ENCODE data around the gene ARID1B. TPM values are rescaled to one million over a fixed set of nuclear protein-coding genes. Genes with fewer than 3 reads are reported as not detected.

Gene ARID1B
- total RNA-seq, 1 donor from 2014 or later: 75.4 TPM

DNA sequence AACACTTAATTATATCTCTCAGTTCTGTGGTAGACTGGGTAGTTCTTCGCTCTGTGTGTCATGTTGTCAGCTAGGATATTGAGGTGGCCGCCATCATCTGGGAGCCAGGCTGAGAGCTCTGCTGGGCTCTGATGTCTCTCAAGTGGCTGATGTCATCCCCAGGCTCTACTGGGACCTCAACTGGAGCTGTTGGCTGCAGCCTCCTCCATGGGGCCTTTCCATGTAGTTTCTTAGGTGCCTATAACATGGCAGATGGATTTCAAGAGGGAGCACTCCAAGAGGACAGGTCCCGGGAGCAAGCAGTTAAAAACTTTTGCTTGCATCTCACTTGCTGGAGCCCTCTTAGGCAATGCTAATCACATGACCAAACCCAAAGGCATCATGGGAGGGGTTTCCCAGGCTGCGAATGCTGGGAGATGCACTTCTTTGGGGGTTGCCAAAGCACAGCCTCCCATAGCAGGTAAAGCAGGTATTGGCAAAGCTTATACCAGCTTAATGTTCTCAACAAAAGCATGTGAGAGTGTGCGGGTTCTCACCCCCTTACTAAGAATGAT lies 416.3 kb downstream of the ARID1B start:
- no peaks in the 10 kb centered on the region for H3K9me3 ChIP-seq (ENCODE audit: insufficient read depth, low read depth, low read length)
- Mint-ChIP-seq H3K36me3 (ENCODE audit: low read depth, unreplicated experiment) (peaks cover 27% of the 10 kb centered on the region), H3K27me3 (ENCODE audit: low read depth, unreplicated experiment) (no peaks in the 10 kb centered on the region)

DNA sequence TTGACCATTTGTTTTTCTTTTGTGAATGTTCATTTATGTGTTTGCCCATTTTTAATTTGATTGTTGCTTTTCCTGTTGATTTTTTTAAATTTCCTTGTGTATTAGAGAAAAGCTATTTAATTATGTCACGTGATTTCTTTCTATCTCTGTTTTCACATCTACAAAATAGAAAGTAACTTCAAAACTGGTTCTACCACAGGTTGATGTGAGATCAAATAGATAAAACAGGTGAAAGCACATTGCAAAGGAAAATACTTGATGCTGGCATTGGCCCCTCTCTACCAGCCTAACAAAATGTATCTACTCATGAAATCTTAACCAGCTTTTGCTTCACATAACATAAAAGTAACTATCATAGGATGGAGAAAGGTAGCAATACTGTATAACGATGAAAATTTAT lies 416.9 kb downstream of the ARID1B start:
- no peaks in the 10 kb centered on the region for H3K79me2 ChIP-seq (ENCODE audit: insufficient read depth, low read length)
- FAIRE-seq (no peak), DNase-seq (ENCODE audit: low read depth) (no peak)
- H3K4me1 ChIP-seq (ENCODE audit: insufficient read depth, low read length): no peaks in the 10 kb centered on the region
- peaks cover 6% of the 10 kb centered on the region for H4K20me1 ChIP-seq (ENCODE audit: insufficient read depth, low read length)
- no peak overlapping the region for H3K9ac ChIP-seq (ENCODE audit: low read length)
- H3K4me3 ChIP-seq (ENCODE audit: insufficient read depth, low read depth, low read length): no peak overlapping the region
- H3K27ac ChIP-seq (ENCODE audit: low read depth, low read length): no peak overlapping the region
- Mint-ChIP-seq H3K4me1 (ENCODE audit: low read depth, unreplicated experiment) (no peaks in the 10 kb centered on the region), H3K36me3 (ENCODE audit: low read depth, unreplicated experiment) (peaks cover 27% of the 10 kb centered on the region), H3K4me3 (ENCODE audit: unreplicated experiment) (no peak overlapping the region), H3K9me3 (ENCODE audit: unreplicated experiment) (no peaks in the 10 kb centered on the region), H3K27me3 (ENCODE audit: low read depth, unreplicated experiment) (no peaks in the 10 kb centered on the region), H3K27ac (ENCODE audit: unreplicated experiment) (no peak overlapping the region)
- H3K36me3 ChIP-seq (ENCODE audit: insufficient read depth, low read length): peaks cover 25% of the 10 kb centered on the region
- TF ChIP-seq EZH2 (IDR thresholded peaks at IDR 0.05; ENCODE audit: insufficient read depth, low read length): no peak
- no peaks in the 10 kb centered on the region for H3K27me3 ChIP-seq (ENCODE audit: insufficient read depth, low read length)
- no peaks in the 10 kb centered on the region for H3K9me3 ChIP-seq (ENCODE audit: insufficient read depth, low read depth, low read length)
- no peak overlapping the region for H3K4me2 ChIP-seq (ENCODE audit: low read length)
- H2AFZ ChIP-seq (ENCODE audit: low read depth, low read length): no peak overlapping the region

More for the DNA sequence above, 416.3 kb downstream of the ARID1B start:
- DNase-seq (ENCODE audit: low read depth): no peak
- Mint-ChIP-seq H3K27ac (ENCODE audit: unreplicated experiment) (no peak overlapping the region), H3K4me3 (ENCODE audit: unreplicated experiment) (no peak overlapping the region), H3K9me3 (ENCODE audit: unreplicated experiment) (no peaks in the 10 kb centered on the region), H3K4me1 (ENCODE audit: low read depth, unreplicated experiment) (no peaks in the 10 kb centered on the region)
- H2AFZ ChIP-seq (ENCODE audit: low read depth, low read length): no peak overlapping the region
- FAIRE-seq: no peak
- H4K20me1 ChIP-seq (ENCODE audit: insufficient read depth, low read length): peaks cover 6% of the 10 kb centered on the region
- no peaks in the 10 kb centered on the region for H3K27me3 ChIP-seq (ENCODE audit: insufficient read depth, low read length)
- peaks cover 21% of the 10 kb centered on the region for H3K36me3 ChIP-seq (ENCODE audit: insufficient read depth, low read length)
- TF ChIP-seq, protein P1, sequence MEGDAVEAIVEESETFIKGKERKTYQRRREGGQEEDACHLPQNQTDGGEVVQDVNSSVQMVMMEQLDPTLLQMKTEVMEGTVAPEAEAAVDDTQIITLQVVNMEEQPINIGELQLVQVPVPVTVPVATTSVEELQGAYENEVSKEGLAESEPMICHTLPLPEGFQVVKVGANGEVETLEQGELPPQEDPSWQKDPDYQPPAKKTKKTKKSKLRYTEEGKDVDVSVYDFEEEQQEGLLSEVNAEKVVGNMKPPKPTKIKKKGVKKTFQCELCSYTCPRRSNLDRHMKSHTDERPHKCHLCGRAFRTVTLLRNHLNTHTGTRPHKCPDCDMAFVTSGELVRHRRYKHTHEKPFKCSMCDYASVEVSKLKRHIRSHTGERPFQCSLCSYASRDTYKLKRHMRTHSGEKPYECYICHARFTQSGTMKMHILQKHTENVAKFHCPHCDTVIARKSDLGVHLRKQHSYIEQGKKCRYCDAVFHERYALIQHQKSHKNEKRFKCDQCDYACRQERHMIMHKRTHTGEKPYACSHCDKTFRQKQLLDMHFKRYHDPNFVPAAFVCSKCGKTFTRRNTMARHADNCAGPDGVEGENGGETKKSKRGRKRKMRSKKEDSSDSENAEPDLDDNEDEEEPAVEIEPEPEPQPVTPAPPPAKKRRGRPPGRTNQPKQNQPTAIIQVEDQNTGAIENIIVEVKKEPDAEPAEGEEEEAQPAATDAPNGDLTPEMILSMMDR (IDR thresholded peaks at IDR 0.05; ENCODE audit: insufficient read depth, low read depth, low read length): no peak
- TF ChIP-seq EZH2 (IDR thresholded peaks at IDR 0.05; ENCODE audit: insufficient read depth, low read length): no peak
- H3K9ac ChIP-seq (ENCODE audit: low read length): no peak overlapping the region
- H3K4me2 ChIP-seq (ENCODE audit: low read length): no peak overlapping the region
- H3K4me3 ChIP-seq (ENCODE audit: insufficient read depth, low read depth, low read length): no peak overlapping the region
- H3K79me2 ChIP-seq (ENCODE audit: insufficient read depth, low read length): no peaks in the 10 kb centered on the region
- peaks cover 1% of the 10 kb centered on the region for H3K4me1 ChIP-seq (ENCODE audit: insufficient read depth, low read length)
- H3K27ac ChIP-seq (ENCODE audit: low read depth, low read length): no peak overlapping the region

DNA sequence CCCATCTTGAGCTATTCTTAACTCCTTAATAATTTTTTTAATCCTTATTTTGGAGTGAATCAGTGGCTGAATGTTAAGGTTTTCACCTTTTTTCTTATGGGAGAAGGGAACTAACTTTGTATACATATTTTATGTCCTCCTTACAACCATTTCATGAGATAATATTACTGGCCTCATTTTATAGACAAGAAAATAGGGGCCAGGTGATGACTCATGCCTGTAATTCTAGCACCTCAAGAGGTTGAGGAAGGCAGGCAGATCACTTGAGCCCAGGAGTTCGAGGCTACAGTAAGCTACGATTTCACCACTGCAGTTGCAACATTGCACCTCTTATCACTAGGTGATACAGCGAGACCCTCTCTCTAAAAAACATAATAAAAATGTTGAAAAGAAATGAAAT lies 417.5 kb downstream of the ARID1B start:
- H3K4me2 ChIP-seq (ENCODE audit: low read length): no peak overlapping the region
- no peaks in the 10 kb centered on the region for H3K27me3 ChIP-seq (ENCODE audit: insufficient read depth, low read length)
- H4K20me1 ChIP-seq (ENCODE audit: insufficient read depth, low read length): peaks cover 6% of the 10 kb centered on the region
- Mint-ChIP-seq H3K27ac (ENCODE audit: unreplicated experiment) (no peak overlapping the region), H3K27me3 (ENCODE audit: low read depth, unreplicated experiment) (no peaks in the 10 kb centered on the region), H3K4me1 (ENCODE audit: low read depth, unreplicated experiment) (no peaks in the 10 kb centered on the region), H3K36me3 (ENCODE audit: low read depth, unreplicated experiment) (peaks cover 25% of the 10 kb centered on the region), H3K9me3 (ENCODE audit: unreplicated experiment) (no peaks in the 10 kb centered on the region), H3K4me3 (ENCODE audit: unreplicated experiment) (no peak overlapping the region)
- TF ChIP-seq, protein P1 (IDR thresholded peaks at IDR 0.05; ENCODE audit: insufficient read depth, low read depth, low read length): no peak
- no peak for TF ChIP-seq EZH2 (IDR thresholded peaks at IDR 0.05; ENCODE audit: insufficient read depth, low read length)
- peaks cover 26% of the 10 kb centered on the region for H3K36me3 ChIP-seq (ENCODE audit: insufficient read depth, low read length)
- no peak overlapping the region for H3K27ac ChIP-seq (ENCODE audit: low read depth, low read length)
- H3K9ac ChIP-seq (ENCODE audit: low read length): no peak overlapping the region
- DNase-seq (ENCODE audit: low read depth): peak; percentile 12
- no peak for FAIRE-seq
- no peak overlapping the region for H2AFZ ChIP-seq (ENCODE audit: low read depth, low read length)
- no peaks in the 10 kb centered on the region for H3K9me3 ChIP-seq (ENCODE audit: insufficient read depth, low read depth, low read length)
- H3K79me2 ChIP-seq (ENCODE audit: insufficient read depth, low read length): no peaks in the 10 kb centered on the region
- H3K4me1 ChIP-seq (ENCODE audit: insufficient read depth, low read length): no peaks in the 10 kb centered on the region
- no peak overlapping the region for H3K4me3 ChIP-seq (ENCODE audit: insufficient read depth, low read depth, low read length)

All from astrocyte (in vitro differentiated cells and primary cell).